T-helper 17 cell (primary cell): Measurements from ENCODE around the gene KCTD8. TPM values are rescaled to one million over a fixed set of nuclear protein-coding genes. Genes with fewer than 3 reads are reported as not detected.
A peak's percentile ranks its signal among the peaks of the same experiment; 100 is the strongest.

ENCODE experiments used
- ATAC-seq: fragments of 150-1000 bp; cut with Tn5 transposase; 2 replicates; pipeline ENCODE4 v1.10.0; 2021; ENCODE audit warnings: mild to moderate bottlenecking, moderate library complexity
- DNase-seq, 3 donors: peaks; one replicate each; pipeline versions ENCODE4 v3.0.0 to v3.0.0-alpha.2; 2020 to 2021
- H3K9me3 ChIP-seq: one replicate; pipeline ENCODE4 v1.7.0; 2013; ENCODE audit warnings: low read length, mild to moderate bottlenecking; ENCODE audit not compliant: control insufficient read depth, poor library complexity, severe bottlenecking
- H3K27ac Mint-ChIP-seq: one replicate; pipeline ENCODE4 v1.8.0; 2022; ENCODE audit warnings: mild to moderate bottlenecking, moderate library complexity, mixed read lengths
- H3K27me3 Mint-ChIP-seq: one replicate; pipeline ENCODE4 v1.8.0; 2022; ENCODE audit warnings: mixed read lengths
- H3K36me3 Mint-ChIP-seq: one replicate; pipeline ENCODE4 v1.8.0; 2022; ENCODE audit warnings: low read depth, mixed read lengths
- H3K4me1 Mint-ChIP-seq: one replicate; pipeline ENCODE4 v1.8.0; 2022; ENCODE audit warnings: mild to moderate bottlenecking, mixed read lengths
- H3K4me3 Mint-ChIP-seq: one replicate; pipeline ENCODE4 v1.8.0; 2022; ENCODE audit warnings: mild to moderate bottlenecking, moderate library complexity, mixed read lengths
- total RNA-seq, 4 donors: library from RNA in 2 of 4; stranded (reverse) in 2 of 4; gene quantifications; one replicate each; pipeline ENCODE4 v1.2.3 and lab custom pipeline; 2022 to 2026

KCTD8 gene
- not detected for total RNA-seq
- 0 reads per million in 2 donors for total RNA-seq (lab: John Stamatoyannopoulos, UW)

GRCh38 chr4:44448521-44449461 lies at the start of gene KCTD8:
Gene KCTD8, minus strand, starts transcription at chr4:44448809.
- H3K9me3 ChIP-seq, result no peaks in the 10 kb centered on the region
- H3K4me3 Mint-ChIP-seq, result peak within 1 kb of the TSS; percentile 88
- H3K4me1 Mint-ChIP-seq, result peaks cover 9% of the 10 kb centered on the region
- peaks cover 34% of the 10 kb centered on the region for H3K27me3 Mint-ChIP-seq
- H3K36me3 Mint-ChIP-seq, result peaks cover 2% of the 10 kb centered on the region
- ATAC-seq, result peak; percentile 79
- DNase-seq, result peak in 2 of 3 donors; percentile 15 to 22
- no peak within 1 kb of the TSS for H3K27ac Mint-ChIP-seq

- H3K36me3 Mint-ChIP-seq, result no peaks in the 10 kb centered on the region
- H3K27ac Mint-ChIP-seq, result no peak overlapping the region
- no peak overlapping the region for H3K4me3 Mint-ChIP-seq
- no peaks in the 10 kb centered on the region for H3K27me3 Mint-ChIP-seq
- H3K9me3 ChIP-seq, result no peaks in the 10 kb centered on the region
- no peak for ATAC-seq
- no peaks in the 10 kb centered on the region for H3K4me1 Mint-ChIP-seq
- no peak for DNase-seq
These were observed 46.4 kb upstream of the KCTD8 start for GRCh38 chr4:44494810-44495701.

GRCh38 chr4:44493924-44494323 lies 45.3 kb upstream of the KCTD8 start:
- H3K36me3 Mint-ChIP-seq, result no peaks in the 10 kb centered on the region

GRCh38 chr4:44487341-44487740 lies 38.7 kb upstream of the KCTD8 start:
- ATAC-seq (no peak), DNase-seq (no peak)
- Mint-ChIP-seq H3K27ac (no peak overlapping the region), H3K36me3 (no peaks in the 10 kb centered on the region), H3K27me3 (no peaks in the 10 kb centered on the region), H3K4me1 (no peaks in the 10 kb centered on the region), H3K4me3 (no peak overlapping the region)
- no peaks in the 10 kb centered on the region for H3K9me3 ChIP-seq

More at GRCh38 chr4:44493924-44494323, 45.3 kb upstream of the KCTD8 start:
- Mint-ChIP-seq H3K27me3 (no peaks in the 10 kb centered on the region), H3K27ac (no peak overlapping the region), H3K4me1 (no peaks in the 10 kb centered on the region), H3K4me3 (no peak overlapping the region)
- no peaks in the 10 kb centered on the region for H3K9me3 ChIP-seq
- ATAC-seq (no peak), DNase-seq (no peak)

GRCh38 chr4:44479731-44480130 lies 31.1 kb upstream of the KCTD8 start:
- H3K9me3 ChIP-seq, result no peaks in the 10 kb centered on the region
- no peak for DNase-seq
- H3K27me3 Mint-ChIP-seq, result no peaks in the 10 kb centered on the region
- H3K4me3 Mint-ChIP-seq, result no peak overlapping the region
- H3K36me3 Mint-ChIP-seq, result no peaks in the 10 kb centered on the region
- H3K4me1 Mint-ChIP-seq, result no peaks in the 10 kb centered on the region
- no peak for ATAC-seq
- no peak overlapping the region for H3K27ac Mint-ChIP-seq

GRCh38 chr4:44462259-44462658 lies 13.7 kb upstream of the KCTD8 start:
- ATAC-seq (no peak), DNase-seq (no peak)
- no peak overlapping the region for H3K4me3 Mint-ChIP-seq
- H3K36me3 Mint-ChIP-seq, result no peaks in the 10 kb centered on the region
- H3K4me1 Mint-ChIP-seq, result no peaks in the 10 kb centered on the region
- no peaks in the 10 kb centered on the region for H3K27me3 Mint-ChIP-seq
- no peaks in the 10 kb centered on the region for H3K9me3 ChIP-seq
- no peak overlapping the region for H3K27ac Mint-ChIP-seq

- H3K36me3 Mint-ChIP-seq, result peaks cover 2% of the 10 kb centered on the region
- H3K4me3 Mint-ChIP-seq, result peak overlapping the region; percentile 71
- peaks cover 9% of the 10 kb centered on the region for H3K4me1 Mint-ChIP-seq
- H3K9me3 ChIP-seq, result no peaks in the 10 kb centered on the region
- ATAC-seq (no peak), DNase-seq (no peak)
- peaks cover 43% of the 10 kb centered on the region for H3K27me3 Mint-ChIP-seq
- no peak overlapping the region for H3K27ac Mint-ChIP-seq
These were observed 775 bp downstream of the KCTD8 start for GRCh38 chr4:44447563-44448504.

GRCh38 chr4:44446801-44447562 lies 1.6 kb downstream of the KCTD8 start:
- Mint-ChIP-seq H3K36me3 (peaks cover 2% of the 10 kb centered on the region), H3K27ac (no peak overlapping the region), H3K4me1 (peaks cover 9% of the 10 kb centered on the region), H3K27me3 (peaks cover 44% of the 10 kb centered on the region), H3K4me3 (peak overlapping the region; percentile 71)
- DNase-seq (no peak), ATAC-seq (no peak)
- no peaks in the 10 kb centered on the region for H3K9me3 ChIP-seq

GRCh38 chr4:44446191-44446590 lies 2.4 kb downstream of the KCTD8 start:
- DNase-seq (no peak), ATAC-seq (no peak)
- Mint-ChIP-seq H3K27ac (no peak overlapping the region), H3K36me3 (peaks cover 2% of the 10 kb centered on the region), H3K27me3 (peaks cover 40% of the 10 kb centered on the region), H3K4me1 (peaks cover 9% of the 10 kb centered on the region), H3K4me3 (peak overlapping the region; percentile 19)
- no peaks in the 10 kb centered on the region for H3K9me3 ChIP-seq

GRCh38 chr4:44438687-44439086 lies 9.9 kb downstream of the KCTD8 start:
- Mint-ChIP-seq H3K4me3 (no peak overlapping the region), H3K27me3 (peaks cover 9% of the 10 kb centered on the region), H3K36me3 (no peaks in the 10 kb centered on the region)

GRCh38 chr4:44434247-44434646 lies 14.4 kb downstream of the KCTD8 start:
- no peaks in the 10 kb centered on the region for H3K9me3 ChIP-seq
- Mint-ChIP-seq H3K4me3 (no peak overlapping the region), H3K36me3 (no peaks in the 10 kb centered on the region), H3K4me1 (no peaks in the 10 kb centered on the region), H3K27ac (no peak overlapping the region), H3K27me3 (no peaks in the 10 kb centered on the region)
- no peak for ATAC-seq
- DNase-seq, result no peak

More at GRCh38 chr4:44438687-44439086, 9.9 kb downstream of the KCTD8 start:
- DNase-seq (no peak), ATAC-seq (no peak)
- no peaks in the 10 kb centered on the region for H3K9me3 ChIP-seq
- Mint-ChIP-seq H3K27ac (no peak overlapping the region), H3K4me1 (no peaks in the 10 kb centered on the region)
